GM19438 (cell line): ENCODE measurements around the gene ADAMTS18.

Experiments
- ATAC-seq: cut with Tn5 transposase; IDR thresholded peaks from one replicate; pipeline ENCODE4 v1.9.1; 2021; ENCODE audit warnings: low read depth; ENCODE audit not compliant: unreplicated experiment

Gene ADAMTS18

GRCh38 chr16:77399066-77399465, 35.8 kb downstream of the ADAMTS18 start:
- no peak for ATAC-seq

GRCh38 chr16:77398495-77398894, 36.3 kb downstream of the ADAMTS18 start:
- no peak for ATAC-seq

- ATAC-seq = no peak
These were observed 38.4 kb downstream of the ADAMTS18 start for GRCh38 chr16:77396461-77396860.

DNA sequence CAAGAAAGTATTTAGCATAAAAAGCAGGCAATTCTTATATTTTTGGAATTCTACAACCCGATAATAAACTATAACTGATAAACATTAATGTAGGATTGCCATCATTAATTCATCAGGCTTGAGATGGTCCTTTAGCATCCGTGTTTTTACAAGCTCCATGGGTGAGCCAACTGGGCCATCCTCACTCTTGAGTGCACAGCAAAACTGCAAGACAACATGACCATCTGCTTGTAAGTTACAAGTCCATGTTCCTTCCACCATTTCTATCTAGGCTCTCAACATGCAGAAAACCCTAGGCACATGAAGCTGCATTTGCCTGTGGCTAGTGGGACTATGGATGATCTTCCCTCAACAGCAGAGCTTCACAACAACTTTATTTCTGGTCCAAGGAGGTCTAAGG, 40.1 kb downstream of the ADAMTS18 start:
- no peak for ATAC-seq

- no peak for ATAC-seq
These were observed 40.9 kb downstream of the ADAMTS18 start for GRCh38 chr16:77393955-77394354.

DNA sequence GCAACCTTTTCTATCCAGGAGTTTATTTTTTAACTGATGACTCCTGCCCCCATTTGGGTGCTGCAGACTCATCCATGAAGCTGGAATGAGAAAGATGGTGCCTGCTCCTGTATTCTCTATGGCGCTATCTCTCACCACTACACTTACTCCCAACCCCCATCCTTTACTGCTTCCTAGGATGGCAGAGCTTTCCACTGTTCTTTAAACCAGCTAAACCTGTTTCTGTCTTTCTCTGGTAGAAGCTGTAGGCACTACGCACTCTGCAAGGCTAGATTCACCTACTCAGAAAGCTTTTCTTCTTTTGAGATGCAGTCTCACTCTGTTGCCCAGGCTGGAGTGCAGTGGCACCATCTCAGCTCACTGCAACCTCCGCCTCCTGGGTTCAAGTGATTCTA, 47.0 kb downstream of the ADAMTS18 start:
- no peak for ATAC-seq

- no peak for ATAC-seq
These were observed 47.7 kb downstream of the ADAMTS18 start for GRCh38 chr16:77386831-77387814.

- no peak for ATAC-seq
These were observed 49.4 kb downstream of the ADAMTS18 start for GRCh38 chr16:77385481-77385880.

GRCh38 chr16:77383606-77384187, 51.1 kb downstream of the ADAMTS18 start:
- no peak for ATAC-seq

DNA sequence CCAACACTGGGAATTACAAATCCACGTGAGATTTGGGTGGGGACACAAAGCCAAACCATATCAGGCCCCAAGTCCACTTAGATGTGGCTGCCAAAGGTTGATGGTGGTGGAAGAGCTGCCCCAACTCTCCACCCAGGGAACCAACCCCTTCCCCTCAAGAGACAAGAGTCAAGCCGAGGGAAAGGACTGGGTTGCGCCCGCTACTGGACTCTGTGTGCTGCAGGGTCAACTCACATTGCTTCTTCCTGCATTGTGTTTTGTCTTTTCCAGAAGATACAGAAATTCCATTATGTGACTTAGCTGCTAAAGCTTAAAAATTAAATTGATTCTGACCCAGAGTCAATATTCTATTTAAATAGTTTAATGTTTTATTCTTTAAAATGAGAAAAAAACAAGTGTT, 58.5 kb downstream of the ADAMTS18 start:
- ATAC-seq = no peak

- ATAC-seq = no peak
These were observed 59.4 kb downstream of the ADAMTS18 start for GRCh38 chr16:77375396-77375795.

- ATAC-seq = no peak
These were observed 60.5 kb downstream of the ADAMTS18 start for GRCh38 chr16:77374384-77374783.

- ATAC-seq = no peak
These were observed 61.1 kb downstream of the ADAMTS18 start for GRCh38 chr16:77373726-77374125.

- no peak for ATAC-seq
These were observed 70.1 kb downstream of the ADAMTS18 start for GRCh38 chr16:77364770-77365169.

GRCh38 chr16:77359065-77359502, 75.8 kb downstream of the ADAMTS18 start:
- no peak for ATAC-seq

- no peak for ATAC-seq
These were observed 81.1 kb downstream of the ADAMTS18 start for GRCh38 chr16:77353587-77354263.

DNA sequence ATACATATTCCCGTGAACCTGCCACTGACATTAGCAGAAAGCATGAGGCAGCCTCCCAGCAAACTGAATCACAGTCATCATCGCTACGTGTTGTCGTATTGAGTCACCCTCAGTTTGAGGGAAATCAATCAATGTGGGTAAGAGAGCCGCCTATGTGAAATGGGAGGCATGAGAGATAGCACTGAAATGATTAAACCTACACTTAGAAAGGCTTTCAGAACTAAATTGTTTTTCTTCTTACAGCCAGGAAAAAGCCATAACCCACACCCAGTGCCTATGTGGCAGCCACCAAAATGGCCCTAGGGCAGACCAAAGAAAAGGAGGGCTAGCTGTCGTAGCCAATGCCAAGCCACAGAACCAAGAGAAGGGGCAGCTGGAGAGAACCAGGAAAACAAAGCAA, 90.5 kb downstream of the ADAMTS18 start:
- ATAC-seq = no peak

DNA sequence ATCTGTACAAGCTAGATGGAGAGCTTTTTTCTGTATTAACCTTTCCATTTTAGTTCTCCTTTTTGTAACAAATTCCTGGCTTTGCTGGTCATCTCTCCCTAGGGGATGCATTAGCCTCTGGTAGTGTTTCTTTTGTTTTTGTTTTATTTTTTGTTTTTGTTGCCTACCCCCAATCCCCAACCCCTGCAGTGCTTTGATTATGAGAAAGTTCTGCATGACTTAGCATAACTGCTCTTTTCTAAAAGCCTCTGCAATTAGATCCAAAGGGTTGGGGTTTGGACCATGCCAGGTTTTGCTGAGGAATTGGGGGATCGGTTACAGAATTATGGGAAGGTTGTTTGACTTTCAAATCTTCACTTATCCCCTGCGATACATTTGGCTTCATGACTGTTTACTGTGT, 98.2 kb downstream of the ADAMTS18 start:
- ATAC-seq = no peak

- no peak for ATAC-seq
These were observed 99.1 kb downstream of the ADAMTS18 start for GRCh38 chr16:77335652-77336234.

DNA sequence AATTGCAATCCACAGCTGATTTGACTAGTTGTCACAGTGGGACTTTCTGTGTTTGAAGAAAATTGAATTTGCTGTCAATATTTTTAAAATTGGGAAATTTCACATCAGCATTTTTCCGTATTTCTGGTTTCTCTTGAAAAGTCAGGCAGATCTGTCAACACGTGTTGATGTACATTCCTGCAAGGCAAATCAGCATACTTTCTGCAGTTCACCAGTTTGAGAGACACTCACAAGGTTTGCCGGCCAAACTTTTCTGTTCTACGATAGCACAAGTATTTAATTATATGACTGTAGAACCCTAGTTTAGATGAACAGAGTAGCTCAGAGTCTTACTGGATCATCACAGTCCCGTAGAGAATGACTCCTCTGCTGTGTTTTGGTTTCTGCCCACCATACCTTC, 102.0 kb downstream of the ADAMTS18 start:
- no peak for ATAC-seq
